SH-SY5Y (cell line): ENCODE data around the gene C4A.

Experiments
- GATA2 ChIP-seq: IDR thresholded peaks from 2 replicates; pipeline ENCODE4 v1.6.1; 2011; ENCODE audit warnings: mild to moderate bottlenecking, low read depth, low read length
- GATA3 ChIP-seq: IDR thresholded peaks from 2 replicates; pipeline ENCODE4 v1.6.1; 2011; ENCODE audit warnings: low read depth, mild to moderate bottlenecking, low read length, moderate library complexity

- TF ChIP-seq GATA2 (no peak), GATA3 (no peak)
Measured at GRCh38 chr6:31933537-31933936, 48.3 kb upstream of the C4A start.
